CD4-positive, CD25-positive, alpha-beta regulatory T cell (primary cell): Measurements from ENCODE around the gene TSLP. TPM values are rescaled to one million over a fixed set of nuclear protein-coding genes. Genes with fewer than 3 reads are reported as not detected.

Experiments used
- polyA plus RNA-seq, 4 donors: library from polyadenylated mRNA; unstranded; fragments of 300-500 nt; fragmentation: Illumina TruSeq; gene quantifications; one replicate each; pipeline ENCODE4 v1.2.3, GENCODE V29; 2021
- total RNA-seq: library from RNA; stranded (reverse); gene quantifications from one replicate; pipeline ENCODE4 v1.2.3, GENCODE V29; 2022

TSLP gene
- total and polyA plus RNA-seq, 5 donors from 2014 or later, result not detected

Other genes starting within 250 kb of the TSLP start
- gene WDR36, start 20.6 kb downstream of the TSLP start, total RNA-seq, result 24.4 TPM
- 10 to 100 TPM; 15.5 to 25.5 (median 18.7) TPM for gene WDR36, start 20.6 kb downstream of the TSLP start, polyA plus RNA-seq
- 167 TPM for gene CAMK4, start 152.7 kb downstream of the TSLP start, total RNA-seq
- gene CAMK4, start 152.7 kb downstream of the TSLP start, polyA plus RNA-seq, result 100 to 1,000 TPM in 2 of 4 donors, 10 to 100 TPM in 2; 85.3 to 125 (median 96.2) TPM